GM23338 (cell line): ENCODE data around the gene APBB1IP. TPM values are rescaled to one million over a fixed set of nuclear protein-coding genes. Genes with fewer than 3 reads are reported as not detected.

Experiments used
- ATAC-seq: fragments of 200-7000 bp; cut with Tn5 transposase; 3 replicates; pipeline ENCODE4 v1.9.1; 2020
- DNase-seq: peaks from one replicate; pipeline ENCODE4 v3.0.0-alpha.2; 2015; ENCODE audit warnings: low spot score
- H2AFZ ChIP-seq: fragments of 200-600 bp; sonication (generic); 2 replicates; pipeline ENCODE4 v1.8.0; 2016; ENCODE audit warnings: antibody characterized with exemption, mild to moderate bottlenecking, moderate library complexity
- H3F3A ChIP-seq: fragments of 200-600 bp; sonication (generic); replicated peaks from 2 replicates; pipeline ENCODE4 v1.8.0; 2017; ENCODE audit warnings: antibody characterized with exemption, mixed run types, low read depth
- H3K27ac ChIP-seq: fragments of 200-600 bp; sonication (generic); 2 replicates; pipeline ENCODE4 v1.6.1; 2016; ENCODE audit warnings: low read depth
- H3K27me3 ChIP-seq: fragments of 200-600 bp; sonication (generic); 2 replicates; pipeline ENCODE4 v1.8.0; 2016; ENCODE audit warnings: mild to moderate bottlenecking, mixed run types, moderate library complexity; ENCODE audit not compliant: insufficient read depth
- H3K36me3 ChIP-seq: fragments of 200-600 bp; sonication (generic); 2 replicates; pipeline ENCODE4 v1.8.0; 2016; ENCODE audit warnings: mild to moderate bottlenecking; ENCODE audit not compliant: insufficient read depth
- H3K4me1 ChIP-seq: fragments of 200-600 bp; sonication (generic); 2 replicates; pipeline ENCODE4 v1.8.0; 2016; ENCODE audit warnings: mild to moderate bottlenecking, moderate library complexity; ENCODE audit not compliant: insufficient read depth
- H3K4me2 ChIP-seq: fragments of 200-600 bp; sonication (generic); 2 replicates; pipeline ENCODE4 v1.7.1; 2017; ENCODE audit warnings: mixed run types
- H3K4me3 ChIP-seq: fragments of 200-600 bp; sonication (generic); 2 replicates; pipeline ENCODE4 v1.6.1; 2016; ENCODE audit warnings: mixed run types
- H3K79me2 ChIP-seq: fragments of 200-600 bp; sonication (generic); replicated peaks from 2 replicates; pipeline ENCODE4 v1.8.0; 2017; ENCODE audit warnings: mild to moderate bottlenecking; ENCODE audit not compliant: insufficient read depth
- H3K9me2 ChIP-seq: fragments of 200-600 bp; sonication (generic); 2 replicates; pipeline ENCODE4 v1.8.0; 2017; ENCODE audit not compliant: insufficient read depth
- H4K20me1 ChIP-seq: fragments of 200-600 bp; sonication (generic); replicated peaks from 2 replicates; pipeline ENCODE4 v1.8.0; 2017; ENCODE audit warnings: mild to moderate bottlenecking; ENCODE audit not compliant: insufficient read depth
- H3K27ac Mint-ChIP-seq: 2 replicates; pipeline ENCODE4 v1.8.0; 2020; ENCODE audit warnings: inconsistent platforms, mild to moderate bottlenecking, moderate library complexity, mixed read lengths
- H3K27me3 Mint-ChIP-seq: 3 replicates; pipeline ENCODE4 v1.8.0; 2022; ENCODE audit warnings: low read depth, mild to moderate bottlenecking, moderate library complexity, mixed read lengths, inconsistent platforms; ENCODE audit not compliant: insufficient read depth, poor library complexity
- H3K36me3 Mint-ChIP-seq: 3 replicates; pipeline ENCODE4 v1.8.0; 2021; ENCODE audit warnings: low read depth, mild to moderate bottlenecking, inconsistent platforms, moderate library complexity, mixed read lengths
- H3K4me1 Mint-ChIP-seq: 3 replicates; pipeline ENCODE4 v1.8.0; 2020; ENCODE audit warnings: mild to moderate bottlenecking, inconsistent platforms, mixed read lengths
- H3K4me3 Mint-ChIP-seq: 3 replicates; pipeline ENCODE4 v1.8.0; 2021; ENCODE audit warnings: moderate library complexity, mild to moderate bottlenecking, inconsistent platforms, mixed read lengths
- H3K9me3 Mint-ChIP-seq: 3 replicates; pipeline ENCODE4 v1.8.0; 2020; ENCODE audit warnings: moderate library complexity, mild to moderate bottlenecking, inconsistent platforms, mixed read lengths
- CREB1 ChIP-seq: fragments of 250-450 bp; sonication (Bioruptor Pico); IDR thresholded peaks from 2 replicates; pipeline ENCODE4 v1.5.0; 2020; ENCODE audit warnings: low read depth, mild to moderate bottlenecking, moderate library complexity
- ETS1 ChIP-seq: IDR thresholded peaks from 2 replicates; pipeline ENCODE4 v1.6.1; 2016; ENCODE audit warnings: antibody characterized with exemption
- EZH2 ChIP-seq: fragments of 200-600 bp; sonication (generic); IDR thresholded peaks from one replicate; pipeline ENCODE4 v1.8.0; 2017; ENCODE audit warnings: antibody characterized with exemption, mild to moderate bottlenecking, low read depth; ENCODE audit not compliant: unreplicated experiment
- EZH2phosphoT487 ChIP-seq: fragments of 200-600 bp; sonication (generic); IDR thresholded peaks from one replicate; pipeline ENCODE4 v1.8.1; 2018; ENCODE audit warnings: antibody characterized with exemption; ENCODE audit not compliant: unreplicated experiment
- JUNB ChIP-seq: IDR thresholded peaks from one replicate; pipeline ENCODE4 v1.6.1; 2016; ENCODE audit warnings: antibody characterized with exemption; ENCODE audit not compliant: unreplicated experiment
- NANOG ChIP-seq: IDR thresholded peaks from 2 replicates; pipeline ENCODE4 v1.6.1; 2016; ENCODE audit warnings: antibody characterized with exemption, borderline replicate concordance
- POLR2AphosphoS5 ChIP-seq: IDR thresholded peaks from 2 replicates; pipeline ENCODE4 v1.6.1; 2016; ENCODE audit warnings: antibody characterized with exemption, low read depth
- STAT1 ChIP-seq: IDR thresholded peaks from one replicate; pipeline ENCODE4 v1.6.1; 2016; ENCODE audit warnings: antibody characterized with exemption; ENCODE audit not compliant: unreplicated experiment
- ZNF114 ChIP-seq: fragments of 250-450 bp; sonication (Bioruptor Pico); IDR thresholded peaks from 2 replicates; pipeline ENCODE4 v1.5.0; 2020; ENCODE audit warnings: mild to moderate bottlenecking, moderate library complexity
- ZNF331 ChIP-seq: fragments of 250-450 bp; sonication (Bioruptor Pico); IDR thresholded peaks from 2 replicates; pipeline ENCODE4 v1.5.0; 2020; ENCODE audit warnings: low read depth, mild to moderate bottlenecking, moderate library complexity
- ZNF462 ChIP-seq: fragments of 250-450 bp; sonication (Bioruptor Pico); IDR thresholded peaks from 2 replicates; pipeline ENCODE4 v1.5.0; 2020; ENCODE audit warnings: mild to moderate bottlenecking, moderate library complexity
- polyA plus RNA-seq: library from polyadenylated mRNA; unstranded; fragments of >200 nt; fragmentation: Nextera tagmentation; extraction: Ambion mirVana; gene quantifications from 2 replicates; pipeline ENCODE4 v1.2.1, GENCODE V29; 2016
- total RNA-seq: library from RNA; depleted of rRNA; stranded (reverse); fragments of >200 nt; shearing (Covaris generic); gene quantifications from 2 replicates; pipeline ENCODE4 v1.2.3, GENCODE V29; 2014
- TF ChIP-seq, protein P1 (sequence below), 2 experiments: fragments of 200-600 bp in 1 of 2; sonication (generic) in 1 of 2; conservative IDR thresholded peaks; 2 replicates each; pipeline versions ENCODE4 v1.5.1 to v1.6.1; 2016 to 2017; ENCODE audit warnings: antibody characterized with exemption in 2 of 2, low read depth in 2 of 2, mild to moderate bottlenecking in 2 of 2, moderate library complexity in 1 of 2
- TF ChIP-seq, protein P2 (sequence below): IDR thresholded peaks from one replicate; pipeline ENCODE4 v1.6.1; 2018; ENCODE audit warnings: antibody characterized with exemption; ENCODE audit not compliant: unreplicated experiment

APBB1IP gene
- total and polyA plus RNA-seq, 2 experiments from 2014 or later, result 0.14 to 0.16 TPM

- H2AFZ ChIP-seq, result no peak overlapping the region
- no peaks in the 10 kb centered on the region for H3K27me3 ChIP-seq
- no peaks in the 10 kb centered on the region for H3K36me3 Mint-ChIP-seq
- H3K4me2 ChIP-seq, result no peak overlapping the region
- H3K4me1 ChIP-seq, result no peaks in the 10 kb centered on the region
- no peak overlapping the region for H3K4me3 ChIP-seq
- no peaks in the 10 kb centered on the region for H3K9me3 Mint-ChIP-seq
- no peak overlapping the region for H3K4me3 Mint-ChIP-seq
- no peaks in the 10 kb centered on the region for H4K20me1 ChIP-seq
- peaks cover 6% of the 10 kb centered on the region; the same call in 2 of the 3 replicates for H3K4me1 Mint-ChIP-seq
- H3K9me2 ChIP-seq, result no peaks in the 10 kb centered on the region
- no peaks in the 10 kb centered on the region for H3K36me3 ChIP-seq
- no peak for TF ChIP-seq ZNF462 (CRISPR knock-in tag)
- TF ChIP-seq ETS1, result no peak
- TF ChIP-seq NANOG, result no peak
- no peak for TF ChIP-seq ZNF114 (CRISPR knock-in tag)
- TF ChIP-seq POLR2AphosphoS5, result no peak
- TF ChIP-seq CREB1 (CRISPR knock-in tag), result no peak
- TF ChIP-seq, protein P1, sequence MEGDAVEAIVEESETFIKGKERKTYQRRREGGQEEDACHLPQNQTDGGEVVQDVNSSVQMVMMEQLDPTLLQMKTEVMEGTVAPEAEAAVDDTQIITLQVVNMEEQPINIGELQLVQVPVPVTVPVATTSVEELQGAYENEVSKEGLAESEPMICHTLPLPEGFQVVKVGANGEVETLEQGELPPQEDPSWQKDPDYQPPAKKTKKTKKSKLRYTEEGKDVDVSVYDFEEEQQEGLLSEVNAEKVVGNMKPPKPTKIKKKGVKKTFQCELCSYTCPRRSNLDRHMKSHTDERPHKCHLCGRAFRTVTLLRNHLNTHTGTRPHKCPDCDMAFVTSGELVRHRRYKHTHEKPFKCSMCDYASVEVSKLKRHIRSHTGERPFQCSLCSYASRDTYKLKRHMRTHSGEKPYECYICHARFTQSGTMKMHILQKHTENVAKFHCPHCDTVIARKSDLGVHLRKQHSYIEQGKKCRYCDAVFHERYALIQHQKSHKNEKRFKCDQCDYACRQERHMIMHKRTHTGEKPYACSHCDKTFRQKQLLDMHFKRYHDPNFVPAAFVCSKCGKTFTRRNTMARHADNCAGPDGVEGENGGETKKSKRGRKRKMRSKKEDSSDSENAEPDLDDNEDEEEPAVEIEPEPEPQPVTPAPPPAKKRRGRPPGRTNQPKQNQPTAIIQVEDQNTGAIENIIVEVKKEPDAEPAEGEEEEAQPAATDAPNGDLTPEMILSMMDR (conservative IDR thresholded peaks at IDR 0.05; ENCODE audit: low read depth in 2 of 2), result no peak
- TF ChIP-seq STAT1, result no peak
- no peak for TF ChIP-seq EZH2phosphoT487
- TF ChIP-seq EZH2, result no peak
- TF ChIP-seq, protein P2, sequence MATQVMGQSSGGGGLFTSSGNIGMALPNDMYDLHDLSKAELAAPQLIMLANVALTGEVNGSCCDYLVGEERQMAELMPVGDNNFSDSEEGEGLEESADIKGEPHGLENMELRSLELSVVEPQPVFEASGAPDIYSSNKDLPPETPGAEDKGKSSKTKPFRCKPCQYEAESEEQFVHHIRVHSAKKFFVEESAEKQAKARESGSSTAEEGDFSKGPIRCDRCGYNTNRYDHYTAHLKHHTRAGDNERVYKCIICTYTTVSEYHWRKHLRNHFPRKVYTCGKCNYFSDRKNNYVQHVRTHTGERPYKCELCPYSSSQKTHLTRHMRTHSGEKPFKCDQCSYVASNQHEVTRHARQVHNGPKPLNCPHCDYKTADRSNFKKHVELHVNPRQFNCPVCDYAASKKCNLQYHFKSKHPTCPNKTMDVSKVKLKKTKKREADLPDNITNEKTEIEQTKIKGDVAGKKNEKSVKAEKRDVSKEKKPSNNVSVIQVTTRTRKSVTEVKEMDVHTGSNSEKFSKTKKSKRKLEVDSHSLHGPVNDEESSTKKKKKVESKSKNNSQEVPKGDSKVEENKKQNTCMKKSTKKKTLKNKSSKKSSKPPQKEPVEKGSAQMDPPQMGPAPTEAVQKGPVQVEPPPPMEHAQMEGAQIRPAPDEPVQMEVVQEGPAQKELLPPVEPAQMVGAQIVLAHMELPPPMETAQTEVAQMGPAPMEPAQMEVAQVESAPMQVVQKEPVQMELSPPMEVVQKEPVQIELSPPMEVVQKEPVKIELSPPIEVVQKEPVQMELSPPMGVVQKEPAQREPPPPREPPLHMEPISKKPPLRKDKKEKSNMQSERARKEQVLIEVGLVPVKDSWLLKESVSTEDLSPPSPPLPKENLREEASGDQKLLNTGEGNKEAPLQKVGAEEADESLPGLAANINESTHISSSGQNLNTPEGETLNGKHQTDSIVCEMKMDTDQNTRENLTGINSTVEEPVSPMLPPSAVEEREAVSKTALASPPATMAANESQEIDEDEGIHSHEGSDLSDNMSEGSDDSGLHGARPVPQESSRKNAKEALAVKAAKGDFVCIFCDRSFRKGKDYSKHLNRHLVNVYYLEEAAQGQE, result no peak
- TF ChIP-seq ZNF331, result no peak
- TF ChIP-seq JUNB, result no peak
- H3K79me2 ChIP-seq, result no peaks in the 10 kb centered on the region
- no peak for DNase-seq
- no peak for ATAC-seq
- H3K27me3 Mint-ChIP-seq, result no peaks in the 10 kb centered on the region
- no peaks in the 10 kb centered on the region for H3F3A ChIP-seq
- no peak overlapping the region for H3K27ac ChIP-seq
- H3K27ac Mint-ChIP-seq, result no peak overlapping the region
These were observed 148.1 kb downstream of the APBB1IP start for GRCh38 chr10:26586211-26586610.
